Kidney epithelial cell (primary cell): Measurements from ENCODE around the gene C20orf204. TPM values are rescaled to one million over a fixed set of nuclear protein-coding genes. Genes with fewer than 3 reads are reported as not detected.

ENCODE experiments used
- DNase-seq: peaks from one replicate; pipeline ENCODE4 v3.0.0-alpha.2; 2010; ENCODE audit warnings: low read depth
- H3K27me3 ChIP-seq: 2 replicates; pipeline ENCODE4 v1.6.0; 2011; ENCODE audit warnings: low read length; ENCODE audit not compliant: control insufficient read depth, insufficient read depth
- H3K36me3 ChIP-seq: 2 replicates; pipeline ENCODE4 v1.5.1; 2011; ENCODE audit warnings: low read length; ENCODE audit not compliant: control insufficient read depth, insufficient read depth
- H3K4me3 ChIP-seq: 2 replicates; pipeline ENCODE4 v1.5.1; 2011; ENCODE audit warnings: low read depth, mild to moderate bottlenecking, control low read depth, low read length
- CTCF ChIP-seq: IDR thresholded peaks from 2 replicates; pipeline ENCODE4 v1.5.1; 2011; ENCODE audit warnings: mild to moderate bottlenecking, moderate library complexity, low read length, control low read depth, inconsistent platforms; ENCODE audit not compliant: insufficient read depth, poor library complexity, severe bottlenecking
- total RNA-seq: library from RNA; depleted of rRNA; stranded (reverse); fragments of >200 nt; gene quantifications from 2 replicates; pipeline ENCODE4 v1.2.3, GENCODE V29; 2015

The C20orf204 gene
- total RNA-seq, 1 donor from 2014 or later: 0.21 TPM

- TF ChIP-seq CTCF: no peak
- H3K4me3 ChIP-seq: no peak overlapping the region
- peaks cover 1% of the 10 kb centered on the region for H3K36me3 ChIP-seq
- no peak for DNase-seq
- H3K27me3 ChIP-seq: peaks cover 10% of the 10 kb centered on the region
These were observed 3.0 kb upstream of the C20orf204 start for GRCh38 chr20:64032706-64033624.

- Histone ChIP-seq H3K27me3 (peaks cover 13% of the 10 kb centered on the region), H3K36me3 (peaks cover 1% of the 10 kb centered on the region), H3K4me3 (no peak overlapping the region)
- TF ChIP-seq CTCF: no peak
- DNase-seq: no peak
These were observed 1.9 kb upstream of the C20orf204 start for GRCh38 chr20:64033981-64034493.

- Histone ChIP-seq H3K36me3 (no peaks in the 10 kb centered on the region), H3K4me3 (no peak overlapping the region), H3K27me3 (peaks cover 16% of the 10 kb centered on the region)
- no peak for TF ChIP-seq CTCF
- DNase-seq: no peak
These were observed 683 bp upstream of the C20orf204 start for GRCh38 chr20:64035066-64035932.

GRCh38 chr20:64036346-64037198, 590 bp downstream of the C20orf204 start:
- Histone ChIP-seq H3K36me3 (no peaks in the 10 kb centered on the region), H3K27me3 (peaks cover 21% of the 10 kb centered on the region), H3K4me3 (no peak overlapping the region)
- TF ChIP-seq CTCF: no peak
- no peak for DNase-seq

- H3K4me3 ChIP-seq: no peak overlapping the region
- no peaks in the 10 kb centered on the region for H3K36me3 ChIP-seq
- H3K27me3 ChIP-seq: peaks cover 25% of the 10 kb centered on the region
- no peak for DNase-seq
- no peak for TF ChIP-seq CTCF
These were observed 1.2 kb downstream of the C20orf204 start for GRCh38 chr20:64037199-64037497.
